Endothelial cell of umbilical vein (primary cell): ENCODE results near the gene LRP5. TPM values are rescaled to one million over a fixed set of nuclear protein-coding genes. Genes with fewer than 3 reads are reported as not detected.

Experiments used
- BruUV-seq: library from RNA; stranded (reverse); fragments of 400-500 nt; replicated peaks from 2 replicates; lab custom pipeline; 2021; lab: Mats Ljungman, UMichigan
- CTCF ChIA-PET: fragments of 300-600, 350-600 bp; sonication (Branson Sonifier 250); formaldehyde crosslinking; loops from one replicate; lab custom pipeline; 2021; ENCODE audit warnings: antibody characterized with exemption, inconsistent platforms; lab: Charles Lee
- POLR2A ChIA-PET: fragments of 300-600, 350-600 bp; sonication (Branson Sonifier 250); formaldehyde crosslinking; loops from one replicate; lab custom pipeline; 2021; ENCODE audit warnings: antibody characterized with exemption, inconsistent platforms; lab: Charles Lee
- DNase-seq: peaks from one replicate; pipeline ENCODE4 v3.0.0-alpha.2; 2011; ENCODE audit warnings: low read depth, low spot score
- FAIRE-seq: peaks from 2 replicates; lab custom pipeline; 2011; peaks lifted over from hg19 to GRCh38; lab: Jason Lieb, UNC
- H2AFZ ChIP-seq: 2 replicates; pipeline ENCODE4 v1.6.0; 2012; ENCODE audit warnings: low read depth, low read length, control low read depth, inconsistent platforms
- H3K27ac ChIP-seq: 2 replicates; pipeline ENCODE4 v1.5.1; 2011; ENCODE audit warnings: low read depth, mild to moderate bottlenecking, control low read depth, low read length, moderate library complexity; ENCODE audit not compliant: insufficient read depth
- H3K27me3 ChIP-seq, 2 experiments: 2 replicates each; pipeline versions ENCODE4 v1.6.0 to v1.6.1; 2011; ENCODE audit warnings: low read length in 2 of 2, mixed read lengths in 1 of 2; ENCODE audit not compliant: control insufficient read depth in 2 of 2, insufficient read depth in 2 of 2
- H3K36me3 ChIP-seq, 2 experiments: 2 replicates in 1 of 2; 3 replicates in 1 of 2; pipeline ENCODE4 v1.5.1; 2011; ENCODE audit warnings: low read length in 2 of 2, mild to moderate bottlenecking in 1 of 2, moderate library complexity in 1 of 2; ENCODE audit not compliant: control insufficient read depth in 2 of 2, insufficient read depth in 2 of 2; ENCODE audit errors: extremely low read depth in 1 of 2
- H3K4me1 ChIP-seq: 3 replicates; pipeline ENCODE4 v1.5.1; 2011; ENCODE audit warnings: mild to moderate bottlenecking, low read length; ENCODE audit not compliant: control insufficient read depth, insufficient read depth; ENCODE audit errors: extremely low read depth
- H3K4me2 ChIP-seq: 2 replicates; pipeline ENCODE4 v1.6.1; 2011; ENCODE audit warnings: low read length, control low read depth, mixed read lengths; ENCODE audit not compliant: insufficient read depth
- H3K4me3 ChIP-seq, 3 experiments: fragments of 200-600 bp in 1 of 3; sonication (generic), shearing (Covaris generic) in 1 of 3; replicated peaks in 1 of 3; 2 replicates each; pipeline ENCODE4 v1.5.1; 2011 to 2016; ENCODE audit warnings: control low read depth in 3 of 3, low read length in 3 of 3, mild to moderate bottlenecking in 2 of 3, inconsistent platforms in 1 of 3, low read depth in 1 of 3, moderate library complexity in 1 of 3; ENCODE audit not compliant: insufficient read depth in 1 of 3
- H3K79me2 ChIP-seq: 2 replicates; pipeline ENCODE4 v1.6.0; 2012; ENCODE audit warnings: low read length, inconsistent platforms; ENCODE audit not compliant: control insufficient read depth, insufficient read depth
- H3K9ac ChIP-seq: replicated peaks from 2 replicates; pipeline ENCODE3; 2011; ENCODE audit warnings: low read length, control low read depth; ENCODE audit not compliant: insufficient read depth; ENCODE audit errors: extremely low read depth
- H3K9me1 ChIP-seq: replicated peaks from 3 replicates; pipeline ENCODE4 v1.6.0; 2011; ENCODE audit warnings: mild to moderate bottlenecking, low read length; ENCODE audit not compliant: control insufficient read depth, insufficient read depth; ENCODE audit errors: extremely low read depth
- H3K9me3 ChIP-seq: replicated peaks from 2 replicates; pipeline ENCODE4 v1.5.1; 2012; ENCODE audit warnings: low read length, inconsistent platforms; ENCODE audit not compliant: control insufficient read depth, insufficient read depth
- H4K20me1 ChIP-seq: replicated peaks from 2 replicates; pipeline ENCODE3; 2011; ENCODE audit warnings: mild to moderate bottlenecking, low read length; ENCODE audit not compliant: control insufficient read depth, insufficient read depth; ENCODE audit errors: extremely low read depth
- CTCF ChIP-seq, 2 donors: IDR thresholded peaks; 1 replicate in 1 of 2; 2 replicates in 1 of 2; pipeline ENCODE4 v1.5.1; 2011; ENCODE audit warnings: low read length in 2 of 2, mild to moderate bottlenecking in 2 of 2, moderate library complexity in 2 of 2, control low read depth in 1 of 2, inconsistent platforms in 1 of 2, low read depth in 1 of 2; ENCODE audit not compliant: insufficient read depth in 1 of 2; ENCODE audit errors: extremely low read depth in 1 of 2
- EZH2 ChIP-seq: IDR thresholded peaks from 2 replicates; pipeline ENCODE4 v1.6.1; 2012; ENCODE audit warnings: borderline replicate concordance, low read depth, mild to moderate bottlenecking, moderate library complexity, low read length, inconsistent platforms; ENCODE audit not compliant: severe bottlenecking
- FOS ChIP-seq: IDR thresholded peaks from 2 replicates; pipeline ENCODE4 v1.6.1; 2011; ENCODE audit warnings: mild to moderate bottlenecking, low read length, moderate library complexity, borderline replicate concordance; ENCODE audit not compliant: insufficient read depth
- GATA2 ChIP-seq: IDR thresholded peaks from 2 replicates; pipeline ENCODE4 v1.7.0; 2011; ENCODE audit warnings: low read depth, mild to moderate bottlenecking, moderate library complexity, mixed read lengths, low read length; ENCODE audit not compliant: insufficient read length, insufficient read depth
- JUN ChIP-seq: IDR thresholded peaks from 2 replicates; pipeline ENCODE4 v1.6.1; 2011; ENCODE audit warnings: borderline replicate concordance, low read depth; ENCODE audit not compliant: insufficient read length, insufficient read depth
- MAX ChIP-seq: IDR thresholded peaks from 2 replicates; pipeline ENCODE4 v1.6.1; 2011; ENCODE audit not compliant: insufficient read depth, insufficient read length
- MYC ChIP-seq: IDR thresholded peaks from one replicate; pipeline ENCODE4 v1.6.1; 2011; ENCODE audit warnings: mild to moderate bottlenecking, low read depth, low read length
- POLR2A ChIP-seq: IDR thresholded peaks from 2 replicates; pipeline ENCODE4 v1.6.1; 2012; ENCODE audit warnings: low read depth, mild to moderate bottlenecking, control low read depth, low read length
- POLR2AphosphoS5 ChIP-seq: IDR thresholded peaks from 2 replicates; pipeline ENCODE4 v1.6.1; 2012; ENCODE audit warnings: low read depth, mild to moderate bottlenecking, control low read depth, low read length, moderate library complexity; ENCODE audit not compliant: insufficient read depth
- dilution Hi-C: fragments of 300-500 bp; cut with MboI; formaldehyde crosslinking; loops from one replicate; pipeline ENCODE4 v1.15.0; 2019; ENCODE audit warnings: low sequenced_read_pairs; ENCODE audit not compliant: extremely low pct_ligation_motif_present
- intact Hi-C: fragments of 100-400 bp; cut with micrococcal nuclease; formaldehyde crosslinking; loops from one replicate; pipeline ENCODE4 v1.10.0; 2022
- polyA plus RNA-seq, 4 experiments: library from polyadenylated mRNA; depleted of rRNA in 3 of 4; stranded (reverse) in 3 of 4; unstranded in 1 of 4; fragments of >200 nt; gene quantifications; 2 replicates each; pipeline versions ENCODE4 v1.2.1 to v1.2.3, GENCODE V29; 2011 to 2012; ENCODE audit warnings: missing spikeins in 1 of 4
- total RNA-seq: library from RNA; stranded (reverse); gene quantifications from 2 replicates; pipeline ENCODE4 v1.2.3, GENCODE V29; 2021

LRP5 gene
- total and polyA plus RNA-seq, 2 donors (not counting 3 experiments of a cell fraction or from before 2014, with no cell fraction given): 35.1 to 51.8 TPM

GRCh38 chr11:68302670-68303069, 9.7 kb upstream of the LRP5 start:
- Histone ChIP-seq H3K9me3 (no peaks in the 10 kb centered on the region), H3K27me3 (no peaks in the 10 kb centered on the region), H3K27ac (no peak overlapping the region), H3K4me2 (no peak overlapping the region), H3K9ac (no peak overlapping the region), H3K4me3 (no peak overlapping the region), H2AFZ (no peak overlapping the region), H3K36me3 (no peaks in the 10 kb centered on the region), H4K20me1 (no peaks in the 10 kb centered on the region), H3K9me1 (no peaks in the 10 kb centered on the region), H3K4me1 (no peaks in the 10 kb centered on the region), H3K79me2 (no peaks in the 10 kb centered on the region)
- intact Hi-C loops: no loop called here
- DNase-seq (no peak), FAIRE-seq (no peak)
- no TSS peak for BruUV-seq
- no peak for TF ChIP-seq FOS
- TF ChIP-seq GATA2: no peak
- TF ChIP-seq POLR2AphosphoS5: no peak
- no peak for TF ChIP-seq MYC
- no peak for TF ChIP-seq MAX
- TF ChIP-seq JUN: no peak
- no peak for TF ChIP-seq POLR2A
- TF ChIP-seq EZH2: no peak
- TF ChIP-seq CTCF (IDR thresholded peaks at IDR 0.05; ENCODE audit: extremely low read depth in 1 of 2, insufficient read depth in 1 of 2, low read depth in 1 of 2, low read length in 2 of 2): no peak
- ChIA-PET POLR2A (no interaction called here), CTCF (interaction anchor here (0.8 kb wide), 1 partner anchor 45 kb away, joined by 3 read pairs; no protein-coding TSS in a partner anchor)
- dilution Hi-C loops: no loop called here
